Renal cortical epithelial cell (primary cell): Measurements from ENCODE around the gene UNC13D. TPM values are rescaled to one million over a fixed set of nuclear protein-coding genes. Genes with fewer than 3 reads are reported as not detected.
A peak's percentile ranks its signal among the peaks of the same experiment; 100 is the strongest.
"Not testable (repeated sequence)": the region's sequence is repeated elsewhere in the genome, so short reads cannot be mapped to it uniquely, and the experiment has no call there.

Experiments
- DNase-seq: peaks from one replicate; pipeline ENCODE4 v3.0.0-alpha.2; 2011; ENCODE audit warnings: low read depth
- total RNA-seq: library from RNA; depleted of rRNA; stranded (reverse); fragments of >200 nt; gene quantifications from 2 replicates; pipeline ENCODE4 v1.2.3, GENCODE V29; 2014

The UNC13D gene
- total RNA-seq, 1 donor from 2014 or later, result 0.70 TPM

- no peak for DNase-seq
Observed at GRCh38 chr17:75799402-75799801, 44.8 kb downstream of the UNC13D start.

GRCh38 chr17:75795820-75796607 lies 48.2 kb downstream of the UNC13D start:
- DNase-seq, result no peak

GRCh38 chr17:75793460-75793859 lies 50.7 kb downstream of the UNC13D start:
- no peak for DNase-seq

GRCh38 chr17:75791254-75791653 lies 53.0 kb downstream of the UNC13D start:
- DNase-seq, result no peak

GRCh38 chr17:75785016-75785890 lies 59.0 kb downstream of the UNC13D start:
- DNase-seq, result peak; percentile 46

GRCh38 chr17:75784473-75785015 lies 59.7 kb downstream of the UNC13D start, which contains the start of gene UNK:
TSS of gene UNK (plus strand) at chr17:75784806. CDS start at chr17:75784881, 75 bp downstream.
- peak; percentile 98 for DNase-seq

- no peak for DNase-seq
Observed at GRCh38 chr17:75783803-75784472, 60.3 kb downstream of the UNC13D start.

- DNase-seq, result peak; percentile 64
Observed at GRCh38 chr17:75783069-75783783, 61.0 kb downstream of the UNC13D start.

- no peak for DNase-seq
Observed at GRCh38 chr17:75779987-75780889, 64.0 kb downstream of the UNC13D start.

- DNase-seq, result peak; percentile 99
Observed at GRCh38 chr17:75779250-75779986, 64.8 kb downstream of the UNC13D start.

GRCh38 chr17:75778861-75779249 lies 65.3 kb downstream of the UNC13D start:
- no peak for DNase-seq

- DNase-seq, result not testable (repeated sequence)
Observed at GRCh38 chr17:75778066-75778860, 65.9 kb downstream of the UNC13D start.

- no peak for DNase-seq
Observed at GRCh38 chr17:75777296-75777922, 66.8 kb downstream of the UNC13D start.

Other genes starting within 250 kb of the UNC13D start
- gene SMIM5, start 211.0 kb downstream of the UNC13D start, total RNA-seq, result 0.20 and 1.6 TPM in 2 replicates
- 11.1 and 21.3 TPM in 2 replicates for gene RECQL5, start 177.2 kb downstream of the UNC13D start, total RNA-seq
- gene SAP30BP, start 177.1 kb downstream of the UNC13D start, total RNA-seq, result 55.6 and 104 TPM in 2 replicates
- 76.9 and 82.5 TPM in 2 replicates for gene ITGB4, start 122.9 kb downstream of the UNC13D start, total RNA-seq
- gene GALK1, start 79.2 kb downstream of the UNC13D start, total RNA-seq, result 16.6 and 51.2 TPM in 2 replicates
- 6.6 and 17.2 TPM in 2 replicates for gene UNK, start 59.6 kb downstream of the UNC13D start, total RNA-seq
- gene WBP2, start 10.9 kb upstream of the UNC13D start, total RNA-seq, result 21.2 and 37.5 TPM in 2 replicates
- gene TRIM47, start 34.2 kb upstream of the UNC13D start, total RNA-seq, result 36.9 and 39.9 TPM in 2 replicates
- 14.7 and 16.5 TPM in 2 replicates for gene TRIM65, start 52.5 kb upstream of the UNC13D start, total RNA-seq
- gene MRPL38, start 60.5 kb upstream of the UNC13D start, total RNA-seq, result 32.1 and 33.9 TPM in 2 replicates
- 3.6 and 10.9 TPM in 2 replicates for gene FBF1, start 96.6 kb upstream of the UNC13D start, total RNA-seq
- gene ACOX1, start 134.8 kb upstream of the UNC13D start, total RNA-seq, result 96.4 and 104 TPM in 2 replicates
- 15.5 and 17.2 TPM in 2 replicates for gene TEN1, start 134.8 kb upstream of the UNC13D start, total RNA-seq
- gene CDK3, start 156.5 kb upstream of the UNC13D start, total RNA-seq, result 0.87 and 3.0 TPM in 2 replicates
- 14.1 and 14.4 TPM in 2 replicates for gene EVPL, start 182.9 kb upstream of the UNC13D start, total RNA-seq
- gene SRP68, start 228.1 kb upstream of the UNC13D start, total RNA-seq, result 21.9 and 85.4 TPM in 2 replicates
- 0.10 TPM in 1 of 2 replicates, not detected in the other for gene GALR2, start 230.4 kb upstream of the UNC13D start, total RNA-seq
- not detected in 2 replicates for gene ZACN, start 234.8 kb upstream of the UNC13D start, total RNA-seq